Nephron (organoid): Measurements from ENCODE around the gene LY86.

Experiments
- H3K27ac Mint-ChIP-seq, 3 experiments: 2 replicates each; pipeline ENCODE4 v1.8.0; 2020; ENCODE audit warnings: mixed read lengths in 3 of 3, mild to moderate bottlenecking in 2 of 3, moderate library complexity in 1 of 3
- H3K27me3 Mint-ChIP-seq: 2 replicates; pipeline ENCODE4 v1.8.0; 2021; ENCODE audit warnings: low read depth, mild to moderate bottlenecking, moderate library complexity, mixed read lengths
- H3K36me3 Mint-ChIP-seq: 2 replicates; pipeline ENCODE4 v1.8.0; 2020; ENCODE audit warnings: low read depth, mixed read lengths
- H3K4me1 Mint-ChIP-seq: 2 replicates; pipeline ENCODE4 v1.8.0; 2020; ENCODE audit warnings: mixed read lengths
- H3K4me3 Mint-ChIP-seq, 3 experiments: 2 replicates each; pipeline ENCODE4 v1.8.0; 2020; ENCODE audit warnings: mild to moderate bottlenecking in 3 of 3, mixed read lengths in 3 of 3, moderate library complexity in 2 of 3
- H3K9me3 Mint-ChIP-seq: 2 replicates; pipeline ENCODE4 v1.8.0; 2020; ENCODE audit warnings: mixed read lengths
- TF ChIP-seq, protein P1 (sequence below), 3 experiments: fragments of 200-600 bp; sonication (generic); IDR thresholded peaks; one replicate each; pipeline ENCODE4 v1.5.0; 2021; ENCODE audit warnings: antibody characterized with exemption in 3 of 3; ENCODE audit not compliant: unreplicated experiment in 3 of 3

The LY86 gene

DNA sequence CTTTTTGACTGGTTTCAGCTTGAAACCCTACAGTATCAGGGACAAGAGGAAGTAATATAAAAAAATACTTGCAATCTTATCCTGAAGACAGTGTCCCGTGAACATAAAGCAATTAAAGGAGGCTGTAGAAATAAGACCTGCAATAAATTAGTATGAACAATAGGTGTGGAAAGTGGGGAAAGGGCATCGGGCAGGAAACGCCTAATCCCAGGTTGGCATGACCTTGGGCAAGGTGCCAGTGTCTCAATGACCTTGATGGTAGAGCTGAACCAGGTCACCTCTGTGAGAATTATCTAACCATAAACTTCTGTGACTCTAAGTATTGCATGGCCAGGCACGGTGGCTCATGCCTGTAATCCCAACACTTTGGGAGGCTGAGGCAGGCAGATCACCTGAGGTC lies 115.2 kb downstream of the LY86 start:
- Mint-ChIP-seq H3K4me1 (peaks cover 40% of the 10 kb centered on the region), H3K4me3 (no peak overlapping the region), H3K27me3 (peaks cover 20% of the 10 kb centered on the region), H3K9me3 (no peaks in the 10 kb centered on the region), H3K36me3 (no peaks in the 10 kb centered on the region), H3K27ac (peak overlapping the region in 1 of 3 experiments; percentile 41)
- TF ChIP-seq, protein P1, sequence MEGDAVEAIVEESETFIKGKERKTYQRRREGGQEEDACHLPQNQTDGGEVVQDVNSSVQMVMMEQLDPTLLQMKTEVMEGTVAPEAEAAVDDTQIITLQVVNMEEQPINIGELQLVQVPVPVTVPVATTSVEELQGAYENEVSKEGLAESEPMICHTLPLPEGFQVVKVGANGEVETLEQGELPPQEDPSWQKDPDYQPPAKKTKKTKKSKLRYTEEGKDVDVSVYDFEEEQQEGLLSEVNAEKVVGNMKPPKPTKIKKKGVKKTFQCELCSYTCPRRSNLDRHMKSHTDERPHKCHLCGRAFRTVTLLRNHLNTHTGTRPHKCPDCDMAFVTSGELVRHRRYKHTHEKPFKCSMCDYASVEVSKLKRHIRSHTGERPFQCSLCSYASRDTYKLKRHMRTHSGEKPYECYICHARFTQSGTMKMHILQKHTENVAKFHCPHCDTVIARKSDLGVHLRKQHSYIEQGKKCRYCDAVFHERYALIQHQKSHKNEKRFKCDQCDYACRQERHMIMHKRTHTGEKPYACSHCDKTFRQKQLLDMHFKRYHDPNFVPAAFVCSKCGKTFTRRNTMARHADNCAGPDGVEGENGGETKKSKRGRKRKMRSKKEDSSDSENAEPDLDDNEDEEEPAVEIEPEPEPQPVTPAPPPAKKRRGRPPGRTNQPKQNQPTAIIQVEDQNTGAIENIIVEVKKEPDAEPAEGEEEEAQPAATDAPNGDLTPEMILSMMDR (IDR thresholded peaks at IDR 0.05; ENCODE audit: unreplicated experiment in 3 of 3), result no peak
